A172 (cell line): ENCODE data around the gene KLK1. TPM values are rescaled to one million over a fixed set of nuclear protein-coding genes. Genes with fewer than 3 reads are reported as not detected.

Experiments
- DNase-seq: peaks from one replicate; pipeline ENCODE4 v3.0.0-alpha.2; 2015; ENCODE audit warnings: low spot score
- total RNA-seq: library from RNA; depleted of rRNA; stranded (reverse); fragments of >200 nt; shearing (Covaris generic); gene quantifications from 2 replicates; pipeline ENCODE4 v1.2.3, GENCODE V29; 2014

The KLK1 gene
- total RNA-seq, 1 experiment from 2014 or later, result not detected

GRCh38 chr19:50836543-50837195 is 13.1 kb upstream of the KLK1 start:
- no peak for DNase-seq

GRCh38 chr19:50835785-50836542 is 12.4 kb upstream of the KLK1 start:
- DNase-seq, result peak; percentile 65

- peak; percentile 10 for DNase-seq
Measured at GRCh38 chr19:50835103-50835784, 11.7 kb upstream of the KLK1 start.

GRCh38 chr19:50833802-50834167 is 10.2 kb upstream of the KLK1 start:
- no peak for DNase-seq

- no peak for DNase-seq
Measured at GRCh38 chr19:50833117-50833801, 9.7 kb upstream of the KLK1 start, which contains the start of gene KLK15. Gene KLK15 (minus strand): TSS chr19:50833574. CDS start chr19:50831492, 2,082 bp downstream.

- no peak for DNase-seq
Measured at GRCh38 chr19:50832666-50833065, 9.1 kb upstream of the KLK1 start.

GRCh38 chr19:50831026-50831396 is 7.4 kb upstream of the KLK1 start:
- no peak for DNase-seq

GRCh38 chr19:50830266-50831025 is 6.9 kb upstream of the KLK1 start:
- no peak for DNase-seq

GRCh38 chr19:50829801-50830200 is 6.2 kb upstream of the KLK1 start:
- DNase-seq, result no peak

GRCh38 chr19:50827476-50827875 is 3.9 kb upstream of the KLK1 start:
- DNase-seq, result no peak

- DNase-seq, result no peak
Measured at GRCh38 chr19:50826492-50827240, 3.1 kb upstream of the KLK1 start.

- no peak for DNase-seq
Measured at GRCh38 chr19:50822661-50823208, 852 bp downstream of the KLK1 start.

- no peak for DNase-seq
Measured at GRCh38 chr19:50821622-50822021, 2.0 kb downstream of the KLK1 start.

- no peak for DNase-seq
Measured at GRCh38 chr19:50821248-50821612, 2.4 kb downstream of the KLK1 start.

- DNase-seq, result no peak
Measured at GRCh38 chr19:50820549-50821247, 2.9 kb downstream of the KLK1 start.

GRCh38 chr19:50820086-50820485 is 3.5 kb downstream of the KLK1 start:
- no peak for DNase-seq

- DNase-seq, result no peak
Measured at GRCh38 chr19:50819636-50820035, 4.0 kb downstream of the KLK1 start.

- no peak for DNase-seq
Measured at GRCh38 chr19:50818859-50819472, 4.6 kb downstream of the KLK1 start.
